Measurements from ENCODE around the gene ZNF710. TPM values are rescaled to one million over a fixed set of nuclear protein-coding genes. Genes with fewer than 3 reads are reported as not detected.
"Not testable (repeated sequence)": the region's sequence is repeated elsewhere in the genome, so short reads cannot be mapped to it uniquely, and the experiment has no call there.

The ZNF710 gene
- total and polyA plus RNA-seq, 9 of the 15 experiments (the other 6 are each of a cell fraction or from before 2014, with no cell fraction given): 0.56 to 14.2 (median 5.2) TPM

DNA sequence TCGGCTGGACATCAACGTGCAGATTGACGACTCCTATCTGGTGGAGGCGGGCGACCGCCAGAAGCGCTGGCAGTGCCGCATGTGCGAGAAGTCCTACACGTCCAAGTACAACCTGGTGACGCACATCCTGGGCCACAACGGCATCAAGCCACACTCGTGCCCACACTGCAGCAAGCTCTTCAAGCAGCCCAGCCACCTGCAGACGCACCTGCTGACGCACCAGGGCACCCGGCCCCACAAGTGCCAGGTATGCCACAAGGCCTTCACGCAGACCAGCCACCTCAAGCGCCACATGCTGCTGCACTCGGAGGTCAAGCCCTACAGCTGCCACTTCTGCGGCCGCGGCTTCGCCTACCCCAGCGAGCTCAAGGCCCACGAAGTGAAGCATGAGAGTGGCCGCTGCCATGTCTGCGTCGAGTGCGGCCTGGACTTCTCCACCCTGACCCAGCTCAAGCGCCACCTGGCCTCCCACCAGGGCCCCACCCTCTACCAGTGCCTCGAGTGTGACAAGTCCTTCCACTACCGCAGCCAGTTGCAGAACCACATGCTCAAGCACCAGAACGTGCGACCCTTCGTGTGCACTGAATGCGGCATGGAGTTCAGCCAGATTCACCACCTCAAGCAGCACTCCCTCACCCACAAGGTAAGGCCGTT, 67.0 kb downstream of the ZNF710 start:
- Histone ChIP-seq H3K4me1 (replicated peaks in 1 of 2; ENCODE audit: control insufficient read depth in 2 of 2, insufficient read depth in 2 of 2, low read length in 2 of 2) (peaks cover 10 to 30% of the 10 kb centered on the region in 2 experiments), H4K20me1 (replicated peaks; ENCODE audit: control insufficient read depth, insufficient read depth, low read length) (no peaks in the 10 kb centered on the region), H3K9me1 (ENCODE audit: control insufficient read depth, insufficient read depth, low read length) (no peaks in the 10 kb centered on the region), H3K27me3 (ENCODE audit: control insufficient read depth in 2 of 2, insufficient read depth in 2 of 2, low read length in 2 of 2) (no peaks in the 10 kb centered on the region), H3K4me3 (no peak overlapping the region), H3K4me2 (ENCODE audit: insufficient read depth, low read length) (no peak overlapping the region), H2AFZ (ENCODE audit: low read depth, low read length) (no peak overlapping the region), H3K27ac (ENCODE audit: extremely low read depth, low read depth, low read length) (no peak overlapping the region), H3K36me3 (ENCODE audit: control insufficient read depth, insufficient read depth, low read length) (peaks cover 2% of the 10 kb centered on the region; the same call in 2 of the 3 replicates), H3K9me3 (replicated peaks; ENCODE audit: control insufficient read depth, insufficient read depth, low read depth, low read length) (no peaks in the 10 kb centered on the region), H3K9ac (ENCODE audit: insufficient read depth in 1 of 2, low read depth in 2 of 2, low read length in 2 of 2) (peak overlapping the region in 1 of 2 experiments; percentile 27; a peak in 1 of 4 replicates), H3K79me2 (ENCODE audit: control insufficient read depth, insufficient read depth, low read length) (no peaks in the 10 kb centered on the region)
- TF ChIP-seq CREB1 (IDR thresholded peaks at IDR 0.05) (no peak), CREB1 (CRISPR knock-in tag; IDR thresholded peaks at IDR 0.05) (no peak), TOE1 (IDR thresholded peaks at IDR 0.05; ENCODE audit: borderline replicate concordance) (no peak), TOE1 (CRISPR knock-in tag; IDR thresholded peaks at IDR 0.05; ENCODE audit: borderline replicate concordance, low read depth) (no peak), SMARCC2 (IDR thresholded peaks at IDR 0.05; ENCODE audit: low read depth) (no peak), ZNF740 (CRISPR knock-in tag; IDR thresholded peaks at IDR 0.05) (no peak), ZNF740 (tag; IDR thresholded peaks at IDR 0.05) (no peak), ZNF184 (CRISPR knock-in tag; IDR thresholded peaks at IDR 0.05) (no peak), ZNF263 (CRISPR knock-in tag; IDR thresholded peaks at IDR 0.05; ENCODE audit: borderline replicate concordance) (no peak), ZNF644 (tag; IDR thresholded peaks at IDR 0.05; ENCODE audit: low read depth) (no peak)
- TF ChIP-seq, protein P1, sequence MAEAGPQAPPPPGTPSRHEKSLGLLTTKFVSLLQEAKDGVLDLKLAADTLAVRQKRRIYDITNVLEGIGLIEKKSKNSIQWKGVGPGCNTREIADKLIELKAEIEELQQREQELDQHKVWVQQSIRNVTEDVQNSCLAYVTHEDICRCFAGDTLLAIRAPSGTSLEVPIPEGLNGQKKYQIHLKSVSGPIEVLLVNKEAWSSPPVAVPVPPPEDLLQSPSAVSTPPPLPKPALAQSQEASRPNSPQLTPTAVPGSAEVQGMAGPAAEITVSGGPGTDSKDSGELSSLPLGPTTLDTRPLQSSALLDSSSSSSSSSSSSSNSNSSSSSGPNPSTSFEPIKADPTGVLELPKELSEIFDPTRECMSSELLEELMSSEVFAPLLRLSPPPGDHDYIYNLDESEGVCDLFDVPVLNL (CRISPR knock-in tag; IDR thresholded peaks at IDR 0.05; ENCODE audit: low read depth): no peak
- FAIRE-seq (no peak), DNase-seq (ENCODE audit: extremely low read depth in 1 of 4, low spot score in 3 of 4) (no peak), ATAC-seq (no peak)
- in situ Hi-C loops (cut with MboI): no loop called here
- intact Hi-C loops (cut with micrococcal nuclease): no loop called here
- no TSS peak for BruUV-seq (replicated peaks)
- ChIA-PET CTCF (ENCODE audit: low intra/inter-chr PET ratio) (no interaction called here), POLR2A (no interaction called here)
- WGBS (ENCODE audit: insufficient coverage, low coverage, missing lambda C conversion rate): 91% methylated on average over 31 of the region's 37 CpGs

DNA sequence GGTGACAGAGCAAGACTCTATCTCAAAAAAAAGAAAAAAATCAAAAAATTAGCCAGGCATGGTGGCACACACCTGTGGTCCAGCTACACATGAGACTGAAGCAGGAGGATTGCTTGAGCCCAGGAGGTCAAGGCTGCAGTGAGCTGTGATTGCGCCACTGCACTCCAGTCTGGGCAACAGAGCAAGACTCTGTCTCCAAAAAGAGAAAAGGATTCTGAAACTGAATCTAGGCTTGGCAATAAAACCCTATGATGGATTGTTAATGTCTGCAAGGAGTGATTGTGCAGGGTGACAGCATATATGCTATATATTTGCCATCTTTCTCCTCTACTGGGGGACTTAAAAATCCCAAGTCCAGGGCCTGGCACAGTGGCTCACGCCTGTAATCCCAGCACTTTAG, 69.5 kb downstream of the ZNF710 start:
- H3K27me3 ChIP-seq (ENCODE audit: control insufficient read depth in 2 of 2, insufficient read depth in 2 of 2, low read length in 2 of 2); H4K20me1 ChIP-seq (replicated peaks; ENCODE audit: control insufficient read depth, insufficient read depth, low read length); H3K4me2 ChIP-seq (ENCODE audit: insufficient read depth, low read length); H3K9me1 ChIP-seq (ENCODE audit: control insufficient read depth, insufficient read depth, low read length); FAIRE-seq; H3K4me3 ChIP-seq; BruUV-seq (replicated peaks); H3K36me3 ChIP-seq (ENCODE audit: control insufficient read depth, insufficient read depth, low read length); ATAC-seq; H2AFZ ChIP-seq (ENCODE audit: low read depth, low read length); H3K27ac ChIP-seq (ENCODE audit: extremely low read depth, low read depth, low read length); H3K9me3 ChIP-seq (replicated peaks; ENCODE audit: control insufficient read depth, insufficient read depth, low read depth, low read length); H3K79me2 ChIP-seq (ENCODE audit: control insufficient read depth, insufficient read depth, low read length); DNase-seq (ENCODE audit: extremely low read depth in 1 of 4, low spot score in 3 of 4); H3K9ac ChIP-seq (ENCODE audit: insufficient read depth in 1 of 2, low read depth in 2 of 2, low read length in 2 of 2): not testable (repeated sequence)
- POLR2A ChIA-PET: interaction anchor here (1.1 kb wide), 1 partner anchor 495 kb away, joined by 3 read pairs; the partner anchor contains the start of gene TICRR
- in situ Hi-C loops (cut with MboI) (loop anchor here (10.0 kb wide), 1 partner anchor 336 kb away; no protein-coding TSS in a partner anchor), intact Hi-C loops (cut with micrococcal nuclease) (loop anchor here (1.0 to 5.0 kb wide), 3 partner anchors 99 to 328 kb away; no protein-coding TSS in a partner anchor)
- CTCF ChIA-PET (ENCODE audit: low intra/inter-chr PET ratio): interaction anchor here (0.6 to 3.3 kb wide), 3 partner anchors 172 to 331 kb away, joined by 5 to 31 read pairs (median 7); no protein-coding TSS in a partner anchor
- 100% methylated on average over 2 of the region's 2 CpGs for WGBS (ENCODE audit: insufficient coverage, low coverage, missing lambda C conversion rate)
- peaks cover 0 to 17% of the 10 kb centered on the region in 2 experiments; a peak in 1 of 5 replicates for H3K4me1 ChIP-seq (replicated peaks in 1 of 2; ENCODE audit: control insufficient read depth in 2 of 2, insufficient read depth in 2 of 2, low read length in 2 of 2)

Data from K562 (cell line).